ENCODE data around the gene KPNA5.
A peak's percentile ranks its signal among the peaks of the same experiment; 100 is the strongest.
"Not testable (repeated sequence)": the region's sequence is repeated elsewhere in the genome, so short reads cannot be mapped to it uniquely, and the experiment has no call there.

KPNA5 gene

DNA sequence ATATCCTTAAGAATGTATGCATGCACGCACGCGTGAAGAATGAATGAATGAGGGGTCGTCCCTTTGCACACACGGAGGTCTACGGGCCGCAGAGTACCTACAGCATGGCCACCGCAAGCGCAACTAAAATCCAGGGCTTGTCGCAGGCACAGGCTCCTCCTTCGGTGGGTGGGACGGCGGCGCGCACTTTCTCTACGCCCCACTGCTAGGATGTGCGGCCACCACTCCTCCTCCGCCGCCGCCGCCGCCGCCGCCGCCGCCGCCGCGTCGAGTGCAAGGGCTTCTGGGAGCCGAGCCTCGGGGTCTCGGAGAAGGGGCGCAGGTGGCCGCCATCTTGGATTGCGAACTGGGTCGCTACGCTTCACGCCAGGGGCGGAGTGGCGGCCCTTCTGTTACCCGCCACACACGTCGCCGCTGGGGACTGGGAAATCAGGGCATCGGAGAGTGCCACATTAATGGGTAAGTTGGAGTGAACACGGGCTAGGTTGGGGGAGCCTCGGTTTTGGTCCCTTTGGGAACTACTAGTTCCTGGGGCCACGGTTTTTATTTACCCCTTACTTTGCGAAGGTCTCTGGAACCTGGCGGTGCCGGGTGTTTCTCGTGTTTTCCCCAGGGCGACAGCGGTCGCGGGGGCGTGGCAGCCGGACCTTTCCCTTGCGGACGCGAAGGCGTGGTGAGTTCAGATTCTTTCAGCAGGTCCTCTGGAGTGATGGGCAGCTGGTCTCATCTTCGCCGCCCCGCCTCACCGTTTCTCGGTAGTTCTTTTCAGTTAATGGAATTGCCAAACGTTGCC is at the start of gene KPNA5:
Gene KPNA5, plus strand, starts transcription at position 332 of the 793 bp plus-strand sequence. Its CDS starts 124 bp downstream, at position 456.
- peak; percentile 88 to 89 for DNase-seq

DNA sequence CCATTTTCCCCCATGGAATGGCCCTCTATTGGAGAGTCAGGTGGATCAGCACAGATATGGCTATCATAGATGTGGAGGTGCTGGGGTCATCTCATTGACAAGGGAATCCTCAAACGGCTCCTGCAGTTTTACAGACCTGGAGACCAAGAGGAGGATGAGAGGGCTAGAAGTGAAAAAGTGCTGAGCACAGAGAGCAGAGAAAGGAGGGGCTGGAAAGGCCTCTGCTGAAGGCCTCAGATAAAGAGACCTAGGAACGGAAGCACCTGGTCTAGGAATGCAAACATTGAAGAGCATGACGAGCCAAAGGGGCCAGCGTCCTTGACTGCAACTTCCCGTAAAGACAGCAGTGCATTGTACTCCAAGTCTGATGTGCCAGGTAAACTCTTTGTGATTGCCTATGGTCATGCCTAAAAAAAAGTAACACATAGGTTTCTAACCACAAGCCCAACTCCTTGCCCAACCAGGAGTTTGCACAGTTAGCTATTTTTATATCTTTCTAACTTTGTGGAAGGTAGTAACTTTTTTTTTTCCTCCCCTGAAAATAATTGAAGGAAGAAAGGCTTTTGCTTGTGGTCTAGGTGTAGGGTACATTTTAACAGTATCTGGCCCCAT is 49.5 kb upstream of the KPNA5 start:
- DNase-seq: no peak

DNA sequence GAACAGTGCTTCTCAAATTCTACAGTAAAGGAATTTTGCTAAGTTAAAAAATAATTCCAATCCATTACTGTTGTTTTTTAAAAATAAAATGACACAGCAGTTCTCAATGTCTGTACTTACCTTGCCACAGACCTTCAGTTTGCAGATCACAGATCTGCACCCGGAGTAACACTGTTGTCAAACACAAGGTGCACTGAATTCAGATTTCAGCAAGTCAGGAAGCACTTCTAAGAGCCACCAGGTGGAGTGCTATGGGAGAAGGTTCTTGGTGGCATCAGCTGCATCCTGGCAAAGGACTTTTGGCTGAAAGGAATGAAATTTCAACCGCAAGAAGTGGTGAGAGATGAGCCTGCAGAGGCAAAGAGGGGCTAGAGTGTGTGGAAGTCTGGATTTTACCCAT is 47.3 kb upstream of the KPNA5 start:
- DNase-seq: no peak

DNA sequence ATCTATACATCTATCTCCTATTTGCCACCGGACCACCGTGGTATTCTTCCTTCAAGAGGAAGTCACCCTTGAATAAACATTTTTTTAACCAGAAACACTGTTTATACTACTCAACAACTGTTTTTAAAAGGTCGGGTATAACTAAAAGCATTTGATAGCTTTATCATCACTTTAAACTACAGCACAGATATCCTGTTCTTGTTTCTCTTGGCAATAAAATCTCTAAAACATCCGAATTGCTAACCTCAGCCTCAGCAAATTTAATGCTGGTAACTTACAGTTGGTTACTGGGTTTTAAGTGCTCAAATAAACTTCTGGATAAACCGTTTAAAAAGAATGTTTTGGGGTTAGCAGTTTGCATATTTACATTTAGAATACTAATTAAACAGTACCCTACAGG is 32.9 kb upstream of the KPNA5 start:
- DNase-seq: no peak

DNA sequence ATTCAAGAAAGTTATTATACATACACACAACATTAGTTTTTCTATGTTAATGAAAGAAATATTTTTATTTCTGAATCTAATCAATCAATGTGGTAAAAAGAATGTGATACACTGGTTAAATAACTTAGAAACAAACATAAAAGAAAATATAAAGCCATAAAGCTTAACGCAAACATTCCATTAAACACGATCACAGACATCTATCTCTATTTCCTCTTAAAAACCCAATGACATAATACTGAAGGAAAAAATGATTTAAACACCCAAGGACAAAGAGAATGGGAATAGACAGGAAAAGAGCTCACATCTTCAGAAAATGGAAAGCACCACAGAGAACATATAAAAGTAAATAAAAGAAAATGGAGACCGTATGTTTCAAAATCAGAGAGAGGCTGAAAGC is 31.9 kb upstream of the KPNA5 start:
- DNase-seq: no peak

DNA sequence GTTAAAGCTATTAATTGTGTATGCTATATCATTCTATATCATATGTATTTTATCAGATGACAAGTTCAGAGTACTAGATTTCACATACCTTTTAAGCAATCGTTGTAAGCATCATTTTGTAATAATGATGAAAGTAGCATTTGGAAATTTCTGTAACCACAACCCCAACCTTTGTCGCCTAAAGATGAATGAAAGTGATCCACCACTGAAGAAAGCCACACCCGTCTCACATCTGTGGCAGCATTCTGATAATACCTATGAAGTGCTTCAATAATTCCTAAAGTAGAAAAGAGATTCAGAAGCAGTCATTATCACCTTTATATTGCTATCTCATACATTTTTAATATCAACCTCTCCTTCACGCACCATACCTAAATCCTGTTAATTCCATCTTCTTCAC is 29.1 kb upstream of the KPNA5 start:
- DNase-seq: no peak

DNA sequence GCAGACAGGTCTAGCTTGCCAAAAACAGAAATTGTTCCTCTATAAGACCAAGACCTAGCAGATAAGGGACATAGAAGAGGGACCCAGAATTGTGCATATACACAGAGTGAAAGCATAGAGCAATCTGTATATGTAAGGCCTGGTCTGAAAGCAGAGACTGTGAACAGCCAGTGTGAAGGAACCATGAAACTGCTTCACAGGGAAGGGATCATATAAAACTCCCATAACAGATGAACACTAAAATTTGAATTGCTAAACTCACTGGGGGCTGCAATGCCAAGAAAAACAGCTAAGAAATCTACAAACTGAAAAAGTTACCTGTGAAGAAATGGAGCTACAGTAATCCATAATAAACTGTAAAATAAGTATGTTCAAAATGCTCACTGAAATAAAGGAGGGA is 19.4 kb upstream of the KPNA5 start:
- DNase-seq: no peak

DNA sequence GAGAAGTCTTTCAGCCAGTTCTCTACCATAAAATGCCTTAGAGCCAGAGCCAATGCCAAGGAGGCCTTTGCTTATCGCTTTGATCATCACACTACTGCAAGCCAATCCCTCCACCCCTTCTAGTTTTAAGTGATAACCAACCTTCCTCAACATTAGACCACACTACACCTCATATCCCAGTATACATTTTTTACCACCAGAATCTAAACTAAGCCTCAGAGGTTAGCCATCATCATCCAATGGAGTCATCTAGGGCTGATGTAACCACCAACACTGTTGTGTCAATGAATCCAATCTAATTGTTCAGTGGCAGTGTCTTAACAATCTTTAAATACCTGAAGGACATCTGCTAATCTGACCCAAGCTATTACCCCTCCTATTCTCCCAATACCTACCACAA is 18.8 kb upstream of the KPNA5 start:
- no peak for DNase-seq

DNA sequence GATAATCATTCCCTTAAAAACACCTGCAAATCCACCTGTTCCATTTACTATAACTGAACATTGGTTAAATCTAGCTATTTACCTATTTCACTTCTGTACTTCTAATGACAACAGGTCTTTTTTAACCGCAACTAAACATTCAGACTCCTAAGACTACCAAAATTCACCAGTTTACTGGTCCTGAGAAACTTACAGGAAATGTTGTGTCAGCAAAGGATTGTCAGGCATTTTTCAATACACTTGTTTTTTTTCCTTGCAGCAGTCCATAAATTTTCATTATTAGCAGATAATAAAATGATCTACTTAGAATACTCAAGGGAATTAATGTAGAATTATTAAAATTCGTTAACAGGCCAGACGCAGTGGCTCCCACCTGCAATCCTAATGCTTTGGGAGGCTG is 17.7 kb upstream of the KPNA5 start:
- no peak for DNase-seq

DNA sequence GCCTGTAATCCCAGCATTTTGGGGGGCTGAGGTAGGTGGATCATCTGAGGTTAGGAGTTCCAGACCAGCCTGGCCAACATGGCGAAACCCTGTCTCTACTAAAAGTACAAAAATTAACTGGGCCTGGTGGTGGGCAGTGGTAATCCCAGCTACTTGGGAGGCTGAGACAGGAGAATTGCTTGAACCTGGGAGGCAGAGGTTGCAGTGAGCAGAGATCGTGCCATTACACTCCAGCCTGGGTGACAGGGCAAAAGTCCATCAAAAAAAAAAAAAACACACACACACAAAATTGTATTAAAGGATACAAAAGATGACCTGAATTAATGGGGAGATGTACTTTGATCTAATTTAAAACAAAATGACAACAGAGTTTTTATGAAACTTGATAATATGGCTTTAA is 16.8 kb upstream of the KPNA5 start:
- not testable (repeated sequence) for DNase-seq

DNA sequence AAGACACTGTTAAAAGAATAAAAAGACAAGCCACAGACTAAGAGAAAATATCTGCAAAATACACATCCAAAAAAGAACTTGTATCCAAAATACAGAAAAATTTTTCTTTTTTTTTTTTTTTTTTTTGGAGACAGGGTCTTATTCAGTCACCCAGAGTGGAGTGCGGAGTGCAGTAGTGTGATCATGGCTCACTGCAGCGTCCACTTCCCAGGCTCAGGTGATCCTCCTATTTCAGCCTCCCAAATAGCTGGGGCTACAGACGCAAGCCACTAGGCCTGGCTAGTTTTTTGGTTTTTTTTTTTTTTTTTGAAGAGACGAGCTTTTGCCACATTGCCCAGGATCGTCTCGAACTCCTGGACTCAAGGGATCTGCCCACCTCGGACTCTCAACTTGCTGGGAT is 15.5 kb upstream of the KPNA5 start:
- DNase-seq: no peak

DNA sequence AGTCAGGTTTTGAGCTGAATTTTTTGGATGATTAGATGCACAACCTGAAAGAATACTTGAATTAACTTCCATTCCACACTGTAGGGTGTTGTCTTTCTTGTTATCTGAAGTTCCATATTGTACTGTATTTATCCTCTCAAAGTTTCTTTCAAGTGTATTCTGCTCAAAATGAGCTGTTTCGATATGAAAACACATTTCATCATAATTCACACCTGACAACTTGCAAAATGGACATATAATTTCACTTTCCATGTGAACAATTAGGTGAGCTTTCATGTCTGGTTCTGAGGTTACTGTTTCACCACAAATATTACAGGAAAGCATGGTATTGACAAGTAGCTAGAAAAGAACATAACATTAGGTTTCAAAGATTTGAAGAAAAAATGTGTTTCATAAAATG is 14.1 kb upstream of the KPNA5 start:
- no peak for DNase-seq

DNA sequence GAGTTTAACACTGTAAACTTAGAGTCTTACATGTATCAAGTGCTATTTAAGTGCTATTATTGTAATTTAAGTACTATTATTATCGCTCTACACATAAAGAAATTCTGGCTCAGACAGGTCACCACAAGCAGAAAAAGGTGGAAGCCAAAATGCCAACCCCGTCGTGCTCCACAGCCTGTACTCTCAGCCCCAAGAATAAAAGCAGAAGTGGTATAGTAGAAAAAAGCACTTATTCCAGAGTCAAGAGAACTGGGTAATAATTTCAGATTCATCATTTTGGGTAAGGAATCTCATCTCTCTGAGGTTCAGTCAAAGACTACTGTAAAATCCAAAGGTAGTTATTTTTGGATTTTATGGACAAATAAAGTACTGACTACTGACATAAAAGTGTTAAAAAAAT is 13.4 kb upstream of the KPNA5 start:
- DNase-seq: no peak

DNA sequence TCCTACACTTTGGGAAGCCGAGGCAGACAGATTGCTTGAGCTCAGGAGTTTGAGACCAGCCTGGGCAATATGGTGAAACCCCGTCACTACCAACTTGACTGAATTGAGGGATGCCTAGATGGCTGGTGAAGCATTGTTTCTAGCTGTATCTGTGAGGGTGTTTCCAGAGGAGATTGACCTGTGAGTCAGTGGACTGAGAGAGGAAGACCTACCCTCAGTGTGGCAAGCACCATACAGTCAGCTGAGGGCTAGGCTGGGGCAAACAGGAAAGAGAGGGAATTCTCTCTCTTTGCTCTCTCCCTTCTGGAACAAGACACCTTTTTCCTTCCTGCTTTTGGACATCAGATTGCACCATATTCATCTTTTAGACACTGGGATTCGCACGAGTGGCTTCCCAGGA is 8.7 kb upstream of the KPNA5 start:
- DNase-seq: no peak

DNA sequence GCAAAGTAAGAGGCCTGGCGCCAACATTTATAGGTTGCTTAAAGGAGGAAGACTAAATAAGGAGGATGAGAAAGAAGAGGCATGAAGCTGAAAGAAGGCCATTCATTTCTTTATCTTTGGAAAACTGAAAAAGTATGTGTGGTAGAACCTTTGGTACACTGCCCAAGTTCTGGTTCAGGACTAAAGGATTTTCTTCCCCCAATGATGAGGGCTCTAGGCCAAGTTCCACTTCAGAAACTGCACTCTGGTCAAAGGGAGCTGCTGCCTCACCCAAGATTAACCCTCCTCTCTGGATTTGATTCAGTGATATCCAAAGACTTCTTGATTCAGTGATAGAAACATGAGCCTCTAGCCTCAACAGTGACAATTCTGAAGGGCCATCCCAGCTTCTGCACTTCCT is 5.0 kb upstream of the KPNA5 start:
- DNase-seq: no peak

DNA sequence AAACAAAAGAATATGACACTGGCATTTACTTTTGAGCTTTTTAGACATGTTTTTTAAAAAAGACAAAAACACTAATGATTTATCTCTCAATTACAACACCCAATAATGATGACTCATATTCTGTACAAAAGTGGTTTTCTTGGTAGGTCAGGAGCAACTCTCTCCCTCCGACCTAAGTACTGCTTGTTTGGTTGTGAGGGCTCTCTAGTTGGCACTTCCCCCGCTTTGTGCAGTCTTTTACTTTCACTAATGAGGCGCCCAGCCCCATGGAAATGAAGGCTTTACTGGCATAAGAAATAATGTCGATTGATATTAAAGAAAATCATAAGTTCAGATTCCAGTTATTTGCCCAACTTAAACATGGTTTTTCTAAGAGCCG is 1.3 kb downstream of the KPNA5 start:
- DNase-seq: peak in 1 of 2 experiments; percentile 42

DNA sequence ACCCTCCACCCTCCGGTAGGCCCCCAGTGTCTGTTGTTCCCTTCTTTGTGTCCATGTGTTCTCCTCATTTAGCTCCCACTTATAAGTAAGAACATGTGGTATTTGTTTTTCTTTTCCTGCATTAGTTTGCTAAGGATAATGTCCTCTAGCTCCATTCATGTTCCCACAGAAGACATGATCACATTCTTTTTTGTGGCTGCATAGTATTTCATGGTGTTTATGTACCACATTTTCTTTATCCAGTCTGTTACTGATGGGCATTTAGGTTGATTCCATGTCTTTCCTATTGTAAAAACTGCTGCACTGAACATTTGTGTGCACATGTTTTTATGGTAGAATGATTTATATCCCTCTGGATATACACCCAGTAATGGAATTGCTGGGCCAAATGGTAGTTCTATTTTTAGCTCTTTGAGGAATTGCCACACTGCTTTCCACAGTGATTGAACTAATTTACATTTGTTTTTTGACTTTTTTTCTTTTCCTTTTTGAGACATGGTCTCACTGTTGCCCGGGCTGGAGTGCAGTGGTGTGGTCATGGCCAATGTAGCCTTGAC is 4.5 kb downstream of the KPNA5 start:
- DNase-seq: no peak

DNA sequence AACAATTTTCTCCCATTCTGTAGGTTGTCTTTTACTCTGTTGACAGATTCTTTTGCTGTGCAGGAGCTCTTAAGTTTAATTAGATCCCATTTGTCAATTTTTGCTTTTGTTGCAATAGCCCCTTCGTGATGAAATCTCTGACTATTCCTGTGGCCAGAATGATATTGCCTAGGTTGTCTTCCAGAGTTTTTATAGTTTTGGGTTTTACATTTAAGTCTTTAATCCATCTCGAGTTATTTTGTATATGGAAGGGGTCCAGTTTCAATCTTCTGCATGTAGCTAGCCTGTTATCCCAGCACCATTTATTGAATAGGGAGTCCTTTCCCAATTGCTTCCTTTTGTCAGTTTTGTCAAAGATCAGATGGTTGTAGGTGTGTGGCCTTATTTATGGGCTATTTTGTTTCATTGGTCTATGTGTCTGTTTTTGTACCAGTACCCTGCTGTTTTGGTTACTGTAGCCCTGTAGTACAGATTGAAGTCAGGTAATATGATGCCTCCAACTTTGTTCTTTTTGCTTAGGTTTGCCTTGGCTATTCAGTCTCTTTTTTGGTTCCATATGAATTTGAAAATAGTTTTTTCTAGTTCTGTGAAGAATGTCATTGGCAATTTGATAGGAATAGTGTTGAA is 5.6 kb downstream of the KPNA5 start:
- DNase-seq: not testable (repeated sequence)

DNA sequence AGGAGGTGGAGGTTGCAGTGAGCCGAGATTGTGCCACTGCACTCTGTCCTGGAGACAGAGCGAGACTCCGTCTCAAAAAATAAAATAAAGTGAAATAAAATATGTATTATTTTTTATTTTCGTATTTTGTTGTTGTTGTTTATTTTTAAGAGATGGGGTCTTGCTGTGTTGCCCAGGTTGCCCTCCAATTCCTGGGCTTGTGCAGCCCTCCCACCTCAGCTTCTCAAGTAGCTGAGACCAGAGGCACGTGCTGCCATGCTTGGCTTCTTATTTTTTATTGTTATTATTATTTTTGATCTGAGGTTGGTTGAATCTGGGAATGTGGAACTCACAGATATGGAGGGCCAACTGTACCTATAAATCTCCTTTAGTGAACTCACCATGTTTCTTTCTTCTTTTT is 10.1 kb downstream of the KPNA5 start:
- DNase-seq: no peak

DNA sequence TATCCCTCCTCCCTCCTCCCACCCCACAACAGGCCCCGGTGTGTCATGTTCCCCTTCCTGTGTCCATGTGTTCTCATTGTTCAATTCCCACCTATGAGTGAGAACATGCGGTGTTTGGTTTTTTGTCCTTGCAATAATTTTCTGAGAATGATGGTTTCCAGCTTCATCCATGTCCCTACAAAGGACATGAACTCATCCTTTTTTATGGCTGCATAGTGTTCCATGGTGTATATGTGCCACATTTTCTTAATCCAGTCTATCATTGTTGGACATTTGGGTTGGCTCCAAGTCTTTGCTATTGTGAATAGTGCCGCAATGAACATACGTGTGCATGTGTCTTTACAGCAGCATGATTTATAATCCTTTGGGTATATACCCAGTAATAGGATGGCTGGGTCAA is 11.9 kb downstream of the KPNA5 start:
- DNase-seq: not testable (repeated sequence)

DNA sequence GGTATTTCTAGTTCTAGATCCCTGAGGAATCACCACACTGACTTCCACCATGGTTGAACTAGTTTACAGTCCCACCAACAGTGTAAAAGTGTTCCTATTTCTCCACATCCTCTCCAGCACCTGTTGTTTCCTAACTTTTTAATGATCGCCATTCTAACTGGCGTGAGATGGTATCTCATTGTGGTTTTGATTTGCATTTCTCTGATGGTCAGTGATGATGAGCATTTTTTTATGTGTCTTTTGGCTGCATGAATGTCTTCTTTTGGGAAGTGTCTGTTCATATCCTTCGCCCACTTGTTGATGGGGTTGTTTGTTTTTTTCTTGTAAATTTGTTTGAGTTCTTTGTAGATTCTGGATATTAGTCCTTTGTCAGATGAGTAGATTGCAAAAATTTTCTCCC is 12.3 kb downstream of the KPNA5 start:
- DNase-seq: not testable (repeated sequence)

DNA sequence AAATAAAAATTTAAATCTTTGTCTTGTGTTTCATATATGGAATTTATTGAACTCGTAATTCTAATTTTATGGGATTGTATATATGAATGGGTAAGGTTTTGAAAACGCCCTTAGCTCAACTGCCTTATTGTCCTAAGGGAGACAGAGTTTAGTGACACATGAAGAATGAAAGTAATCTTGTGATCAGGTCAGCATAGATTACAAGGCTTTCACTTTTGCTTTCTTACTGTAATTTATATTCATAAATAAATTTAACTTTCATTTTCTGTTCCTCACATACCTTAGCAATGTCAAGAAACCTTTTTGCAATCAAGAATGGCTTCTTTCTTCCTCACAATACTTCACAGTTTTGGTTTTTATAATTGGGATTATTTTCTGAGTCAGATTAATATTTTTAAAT is 14.4 kb downstream of the KPNA5 start:
- DNase-seq: no peak

DNA sequence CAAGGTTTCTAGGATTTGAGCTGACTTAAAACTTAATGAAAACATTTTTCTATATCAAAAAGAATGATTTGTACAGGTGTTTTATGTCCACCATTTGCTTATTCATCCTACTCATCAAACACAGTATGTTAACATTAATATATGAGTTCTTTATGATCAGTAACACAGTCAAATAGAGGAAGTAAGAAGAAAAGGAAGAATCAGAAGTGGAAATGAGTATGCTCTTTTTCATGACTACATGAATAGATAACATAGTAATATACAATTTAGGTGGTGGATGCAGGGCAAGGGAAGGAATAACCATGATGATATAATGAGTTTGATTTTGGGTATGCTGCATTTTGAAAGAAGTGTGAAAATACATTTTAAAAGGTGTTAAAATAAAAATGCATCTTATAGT is 16.5 kb downstream of the KPNA5 start:
- DNase-seq: no peak

DNA sequence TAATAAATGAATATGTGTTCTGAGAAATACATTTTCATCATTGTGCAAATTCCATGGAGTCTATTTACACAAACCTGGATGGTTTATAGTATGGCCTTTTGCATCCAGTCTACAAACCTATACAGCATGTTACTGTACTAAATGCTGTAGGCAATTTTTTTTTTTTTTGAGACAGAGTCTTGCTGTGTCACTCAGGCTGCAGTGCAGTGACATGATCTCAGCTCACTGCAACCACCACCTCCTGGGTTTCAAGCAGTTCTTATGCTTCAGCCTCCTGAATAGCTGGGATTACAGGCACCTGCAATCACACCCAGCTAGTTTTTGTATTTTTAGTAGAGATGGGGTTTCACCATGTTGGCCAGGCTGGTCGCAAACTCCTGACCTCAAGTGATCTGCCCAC is 22.9 kb downstream of the KPNA5 start:
- not testable (repeated sequence) for DNase-seq

Measured in stimulated activated CD4-positive, alpha-beta T cell treated with anti-CD3 and anti-CD28 coated beads, Interleukin-4, amount 100 ng/mL, for 4 hours (primary cell).